HG02642 (cell line): Measurements from ENCODE around the gene KPNA5.
"Not testable (repeated sequence)": the region's sequence is repeated elsewhere in the genome, so short reads cannot be mapped to it uniquely, and the experiment has no call there.

ENCODE experiments used
- ATAC-seq: cut with Tn5 transposase; IDR thresholded peaks from one replicate; pipeline ENCODE4 v1.9.1; 2021; ENCODE audit warnings: mild to moderate bottlenecking; ENCODE audit not compliant: unreplicated experiment, poor library complexity

KPNA5 gene

DNA sequence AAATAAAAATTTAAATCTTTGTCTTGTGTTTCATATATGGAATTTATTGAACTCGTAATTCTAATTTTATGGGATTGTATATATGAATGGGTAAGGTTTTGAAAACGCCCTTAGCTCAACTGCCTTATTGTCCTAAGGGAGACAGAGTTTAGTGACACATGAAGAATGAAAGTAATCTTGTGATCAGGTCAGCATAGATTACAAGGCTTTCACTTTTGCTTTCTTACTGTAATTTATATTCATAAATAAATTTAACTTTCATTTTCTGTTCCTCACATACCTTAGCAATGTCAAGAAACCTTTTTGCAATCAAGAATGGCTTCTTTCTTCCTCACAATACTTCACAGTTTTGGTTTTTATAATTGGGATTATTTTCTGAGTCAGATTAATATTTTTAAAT, 14.4 kb downstream of the KPNA5 start:
- ATAC-seq: peak; percentile 75

DNA sequence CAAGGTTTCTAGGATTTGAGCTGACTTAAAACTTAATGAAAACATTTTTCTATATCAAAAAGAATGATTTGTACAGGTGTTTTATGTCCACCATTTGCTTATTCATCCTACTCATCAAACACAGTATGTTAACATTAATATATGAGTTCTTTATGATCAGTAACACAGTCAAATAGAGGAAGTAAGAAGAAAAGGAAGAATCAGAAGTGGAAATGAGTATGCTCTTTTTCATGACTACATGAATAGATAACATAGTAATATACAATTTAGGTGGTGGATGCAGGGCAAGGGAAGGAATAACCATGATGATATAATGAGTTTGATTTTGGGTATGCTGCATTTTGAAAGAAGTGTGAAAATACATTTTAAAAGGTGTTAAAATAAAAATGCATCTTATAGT, 16.5 kb downstream of the KPNA5 start:
- peak; percentile 70 for ATAC-seq

DNA sequence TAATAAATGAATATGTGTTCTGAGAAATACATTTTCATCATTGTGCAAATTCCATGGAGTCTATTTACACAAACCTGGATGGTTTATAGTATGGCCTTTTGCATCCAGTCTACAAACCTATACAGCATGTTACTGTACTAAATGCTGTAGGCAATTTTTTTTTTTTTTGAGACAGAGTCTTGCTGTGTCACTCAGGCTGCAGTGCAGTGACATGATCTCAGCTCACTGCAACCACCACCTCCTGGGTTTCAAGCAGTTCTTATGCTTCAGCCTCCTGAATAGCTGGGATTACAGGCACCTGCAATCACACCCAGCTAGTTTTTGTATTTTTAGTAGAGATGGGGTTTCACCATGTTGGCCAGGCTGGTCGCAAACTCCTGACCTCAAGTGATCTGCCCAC, 22.9 kb downstream of the KPNA5 start:
- ATAC-seq: not testable (repeated sequence)

DNA sequence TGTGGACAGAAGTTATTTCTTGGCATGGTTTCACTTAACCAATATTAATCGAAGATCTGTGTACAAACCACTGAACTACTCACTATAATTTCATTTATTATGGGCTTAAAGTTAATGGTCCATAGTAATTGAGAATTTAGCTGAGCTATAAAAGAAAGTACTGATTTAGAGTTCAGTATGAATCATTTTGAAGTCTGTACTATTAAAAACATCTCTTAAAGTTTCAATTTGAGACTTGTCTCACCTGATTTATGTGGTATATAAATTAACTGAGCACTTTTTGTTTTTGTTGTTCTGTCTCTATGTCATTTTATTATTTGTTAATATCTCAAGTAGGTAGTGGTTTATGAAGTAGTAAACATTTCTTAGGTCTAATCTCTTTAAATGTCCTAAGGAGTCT, 24.9 kb downstream of the KPNA5 start:
- no peak for ATAC-seq

DNA sequence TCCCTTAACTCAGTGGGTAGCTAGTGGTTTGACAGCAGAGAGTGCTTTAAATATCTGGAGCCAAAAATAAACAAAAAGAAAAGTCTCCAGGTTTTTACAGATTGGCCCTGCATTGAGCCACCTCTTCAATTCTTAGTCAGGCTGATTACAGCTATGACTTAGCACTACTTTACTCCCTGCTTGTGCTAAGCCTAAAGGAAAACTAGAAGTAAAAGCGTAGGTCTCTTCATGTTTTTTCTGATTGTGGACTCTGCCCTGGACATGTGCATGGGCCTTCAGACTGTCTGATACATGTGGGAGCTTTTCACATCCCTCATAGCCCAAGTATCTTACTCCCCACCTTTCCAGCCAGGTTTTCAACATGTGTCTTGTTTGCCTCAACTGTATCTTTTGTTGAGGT, 33.3 kb downstream of the KPNA5 start:
- no peak for ATAC-seq

DNA sequence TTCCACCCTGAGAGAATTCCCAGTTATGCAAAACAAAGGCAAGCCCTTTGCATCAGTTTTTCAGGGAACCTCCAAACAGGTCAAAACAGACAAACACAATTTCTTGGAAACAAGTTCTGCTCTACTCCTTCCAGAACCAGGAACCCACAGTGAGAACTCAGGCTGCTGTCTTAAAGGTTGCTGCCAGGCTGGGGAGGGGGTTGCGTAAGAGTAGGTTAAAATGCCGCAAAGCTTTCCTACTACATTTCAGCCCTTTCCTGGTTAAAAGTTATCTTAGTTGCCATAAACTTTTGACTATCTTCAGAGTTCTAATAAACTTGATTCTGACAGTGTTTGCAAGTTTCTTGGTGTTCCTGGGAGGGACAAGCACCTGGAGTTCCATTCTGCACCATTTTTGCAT, 33.8 kb downstream of the KPNA5 start:
- no peak for ATAC-seq

DNA sequence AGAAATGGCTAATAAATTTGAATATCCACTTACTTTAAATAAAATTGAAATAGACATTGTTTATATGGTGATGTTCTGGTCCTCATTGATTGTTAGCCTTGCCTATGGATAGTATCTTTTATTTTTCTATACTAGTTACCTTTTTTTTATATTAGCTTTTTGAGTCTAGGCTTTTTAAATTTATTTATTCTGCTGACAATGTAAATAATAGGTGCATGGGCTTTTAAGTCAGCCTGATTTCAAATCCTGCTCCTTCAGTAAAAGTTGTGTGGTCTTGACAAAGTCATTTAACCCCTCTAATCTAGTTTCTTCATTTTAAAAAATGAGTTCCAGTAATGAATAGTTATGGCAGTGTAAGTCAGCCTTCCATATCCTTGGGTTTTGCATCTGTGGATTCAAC, 45.9 kb downstream of the KPNA5 start:
- ATAC-seq: no peak

DNA sequence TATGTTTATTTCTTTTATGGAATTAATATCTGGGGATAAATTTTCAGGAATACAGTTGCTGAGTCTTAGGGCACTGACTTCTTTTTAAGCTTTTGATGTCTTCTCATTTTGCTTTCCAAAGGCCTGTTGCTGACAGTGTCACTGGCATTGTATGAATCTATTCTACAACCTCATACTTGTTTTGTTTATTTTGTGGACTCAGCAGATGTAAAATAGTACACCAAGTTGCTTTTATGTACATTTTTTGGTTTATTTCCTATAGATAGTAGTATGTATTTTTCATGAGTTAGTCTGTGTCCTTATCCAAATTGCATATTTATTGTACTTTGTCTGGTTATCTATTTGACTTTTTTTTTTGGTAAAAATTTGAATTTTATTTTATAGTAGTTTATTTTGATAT, 49.5 kb downstream of the KPNA5 start:
- ATAC-seq: no peak

DNA sequence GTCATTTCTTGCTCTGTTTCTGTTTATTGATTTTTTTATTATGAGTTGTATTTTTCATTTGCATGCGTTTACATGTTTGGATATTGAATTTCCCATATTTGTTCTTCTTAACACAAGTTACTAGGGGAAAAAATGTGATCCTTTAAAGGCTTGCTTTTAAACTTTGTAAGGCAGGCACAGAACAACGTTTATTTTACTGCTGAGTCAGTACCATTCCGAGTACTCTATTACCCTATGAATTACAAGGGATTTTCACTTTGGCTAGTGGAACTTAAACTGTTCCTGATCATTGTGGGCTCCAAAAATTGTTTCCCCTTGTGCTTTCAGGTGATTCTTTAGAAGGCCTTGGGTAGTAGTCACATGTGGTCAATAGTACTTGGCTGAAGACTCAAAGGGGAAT, 56.0 kb downstream of the KPNA5 start:
- no peak for ATAC-seq

DNA sequence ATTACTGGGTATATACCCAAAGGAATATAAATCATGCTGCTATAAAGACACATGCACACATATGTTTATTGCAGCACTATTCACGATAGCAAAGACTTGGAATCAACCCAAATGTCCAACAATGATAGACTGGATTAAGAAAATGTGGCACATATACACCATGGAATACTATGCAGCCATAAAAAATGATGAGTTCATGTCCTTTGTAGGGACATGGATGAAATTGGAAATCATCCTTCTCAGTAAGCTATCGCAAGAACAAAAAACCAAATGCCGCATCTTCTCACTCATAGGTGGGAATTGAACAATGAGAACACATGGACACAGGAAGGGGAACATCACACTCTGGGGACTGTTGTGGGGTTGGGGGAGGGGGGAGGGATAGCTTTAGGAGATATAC, 59.5 kb downstream of the KPNA5 start:
- ATAC-seq: not testable (repeated sequence)

DNA sequence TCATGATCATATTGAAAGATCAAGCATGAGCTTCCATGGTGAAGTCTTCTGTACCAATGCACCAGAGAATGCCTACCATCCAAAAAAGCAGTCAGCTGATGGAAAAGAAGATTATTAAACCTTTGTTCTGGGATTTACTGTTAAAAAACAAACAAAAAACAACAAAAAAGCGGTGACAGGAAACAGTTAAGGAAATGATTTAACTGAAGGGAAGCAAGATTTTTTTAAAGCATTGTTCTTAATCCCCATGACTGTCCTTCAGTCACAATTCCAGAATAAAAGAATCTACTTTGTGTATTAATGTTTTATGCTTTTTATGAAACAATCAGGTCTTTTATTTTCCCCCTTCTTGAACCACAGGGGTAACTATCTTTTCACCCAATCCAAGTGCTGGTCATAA, 60.6 kb downstream of the KPNA5 start:
- no peak for ATAC-seq

DNA sequence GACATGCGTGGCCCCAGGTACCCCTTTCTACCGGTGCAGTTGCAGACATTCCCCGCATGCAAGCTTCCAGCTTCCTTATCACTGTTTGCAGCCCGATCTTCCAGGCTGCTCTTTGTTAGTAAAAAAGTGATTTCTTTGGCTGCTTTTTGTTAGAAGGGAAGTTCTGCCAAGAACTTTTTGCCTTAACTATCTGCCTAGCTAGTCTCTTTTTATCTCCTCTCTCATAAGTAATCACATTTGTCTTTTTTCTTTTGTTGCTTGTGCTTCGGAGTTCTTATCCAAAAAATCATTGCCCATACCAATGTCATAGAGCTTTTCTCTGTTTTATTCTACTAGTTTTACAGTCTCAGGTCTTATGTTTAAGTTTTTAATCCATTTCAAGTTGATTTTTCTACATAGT, 64.2 kb downstream of the KPNA5 start:
- ATAC-seq: no peak

DNA sequence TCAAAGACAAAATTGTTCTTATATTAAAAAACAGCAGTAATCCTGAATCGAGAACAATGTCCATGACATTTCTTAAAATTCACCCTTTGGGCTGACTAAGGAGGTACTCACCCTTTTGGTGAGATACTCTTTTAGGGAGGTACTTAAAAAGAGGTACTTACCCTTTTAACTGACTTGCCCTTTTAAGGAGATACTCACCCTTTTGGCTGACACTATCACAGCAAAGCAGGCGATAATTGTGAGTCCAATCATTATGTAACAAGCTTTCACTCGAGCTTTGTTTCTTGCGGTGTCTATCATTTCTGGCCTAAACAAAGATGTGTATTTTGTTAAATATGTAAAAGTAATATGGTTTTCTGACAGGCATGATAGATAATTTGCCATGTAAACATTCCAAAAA, 80.8 kb downstream of the KPNA5 start:
- no peak for ATAC-seq

DNA sequence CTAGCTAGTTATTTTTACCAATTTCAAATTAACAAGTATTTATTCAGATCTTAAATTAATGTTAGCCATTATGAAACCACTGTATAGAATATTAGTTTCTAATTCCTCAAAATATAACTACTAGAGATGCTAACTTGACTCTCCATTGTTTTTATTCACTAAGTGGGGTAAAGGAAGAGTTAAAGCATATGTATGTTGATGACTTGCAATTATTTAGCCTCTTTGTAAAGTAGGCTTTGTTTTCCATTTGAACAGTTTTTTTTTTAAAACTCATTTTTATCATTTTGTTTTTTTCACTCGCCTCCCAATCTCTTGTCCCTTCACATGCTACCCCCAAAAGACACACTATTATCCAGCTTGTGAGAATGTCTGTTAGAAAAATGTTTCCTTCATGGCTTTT, 81.2 kb downstream of the KPNA5 start:
- ATAC-seq: no peak

DNA sequence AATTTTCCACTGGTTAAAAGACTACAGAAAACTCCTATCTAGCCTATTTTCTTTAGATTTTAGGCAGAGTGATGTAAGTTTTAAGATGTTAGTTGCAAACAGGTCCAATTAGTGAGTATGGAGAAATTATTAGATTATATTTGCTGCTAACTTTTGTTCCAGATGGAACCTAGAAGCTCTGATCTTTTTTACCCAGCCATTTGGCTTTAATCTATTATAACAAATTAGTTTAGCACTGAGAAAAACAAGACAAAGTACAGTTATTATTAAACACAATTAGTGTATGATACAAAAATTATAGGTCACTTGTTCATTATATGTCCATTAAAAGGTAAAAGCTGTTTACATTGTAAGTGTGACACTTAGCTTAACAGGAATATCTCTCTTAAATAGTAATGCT, 82.0 kb downstream of the KPNA5 start:
- ATAC-seq: no peak

DNA sequence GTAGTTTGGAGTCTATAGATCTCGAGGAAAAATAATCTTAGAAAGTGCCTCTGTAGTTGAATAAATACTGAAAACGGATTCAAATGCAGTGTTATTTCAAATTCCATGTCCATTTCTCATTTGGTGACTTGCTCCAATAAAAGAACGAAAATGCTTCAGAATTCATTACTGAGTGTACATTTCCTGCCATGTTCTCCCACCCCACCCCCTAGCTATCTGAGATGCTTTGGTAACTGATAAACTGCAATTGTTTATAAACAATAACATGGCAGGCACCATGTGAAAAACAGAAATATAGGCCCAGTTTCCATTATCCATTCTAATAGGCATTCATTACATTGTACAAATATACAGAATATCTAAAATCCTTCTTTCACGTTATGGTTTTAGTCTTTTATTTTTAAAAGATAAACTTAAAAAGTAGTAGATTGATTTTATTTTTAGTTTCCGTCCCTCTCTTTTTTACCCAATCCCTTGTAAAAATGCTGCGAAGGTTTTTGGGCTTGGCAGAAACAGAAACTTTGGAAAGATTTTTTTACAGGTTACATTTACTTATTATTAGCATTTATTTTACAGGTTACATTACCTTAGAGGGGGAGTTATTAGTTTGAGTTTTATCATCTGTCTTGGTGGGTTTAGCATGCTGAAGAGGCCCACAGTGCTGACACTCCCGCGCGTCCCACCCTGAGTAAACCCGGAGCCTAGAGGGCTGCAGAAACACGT, 83.1 kb downstream of the KPNA5 start:
- no peak for ATAC-seq

DNA sequence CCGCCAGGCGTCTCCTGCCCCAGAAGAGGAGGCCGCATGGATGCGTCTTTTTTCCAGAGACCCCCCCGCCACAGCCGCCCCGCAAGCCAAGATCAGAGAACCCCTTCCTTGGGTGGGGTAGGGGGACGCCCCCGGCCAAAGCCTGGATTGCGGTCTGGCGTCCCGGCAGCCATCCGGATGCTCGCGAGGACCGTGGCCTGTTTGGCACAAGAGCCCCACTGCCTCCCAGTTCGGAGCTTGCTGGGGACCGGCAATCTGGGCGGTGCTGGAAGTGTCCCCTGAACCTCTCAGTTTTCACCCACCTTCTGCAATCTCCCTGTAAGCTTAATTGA, 83.6 kb downstream of the KPNA5 start:
- ATAC-seq: no peak

DNA sequence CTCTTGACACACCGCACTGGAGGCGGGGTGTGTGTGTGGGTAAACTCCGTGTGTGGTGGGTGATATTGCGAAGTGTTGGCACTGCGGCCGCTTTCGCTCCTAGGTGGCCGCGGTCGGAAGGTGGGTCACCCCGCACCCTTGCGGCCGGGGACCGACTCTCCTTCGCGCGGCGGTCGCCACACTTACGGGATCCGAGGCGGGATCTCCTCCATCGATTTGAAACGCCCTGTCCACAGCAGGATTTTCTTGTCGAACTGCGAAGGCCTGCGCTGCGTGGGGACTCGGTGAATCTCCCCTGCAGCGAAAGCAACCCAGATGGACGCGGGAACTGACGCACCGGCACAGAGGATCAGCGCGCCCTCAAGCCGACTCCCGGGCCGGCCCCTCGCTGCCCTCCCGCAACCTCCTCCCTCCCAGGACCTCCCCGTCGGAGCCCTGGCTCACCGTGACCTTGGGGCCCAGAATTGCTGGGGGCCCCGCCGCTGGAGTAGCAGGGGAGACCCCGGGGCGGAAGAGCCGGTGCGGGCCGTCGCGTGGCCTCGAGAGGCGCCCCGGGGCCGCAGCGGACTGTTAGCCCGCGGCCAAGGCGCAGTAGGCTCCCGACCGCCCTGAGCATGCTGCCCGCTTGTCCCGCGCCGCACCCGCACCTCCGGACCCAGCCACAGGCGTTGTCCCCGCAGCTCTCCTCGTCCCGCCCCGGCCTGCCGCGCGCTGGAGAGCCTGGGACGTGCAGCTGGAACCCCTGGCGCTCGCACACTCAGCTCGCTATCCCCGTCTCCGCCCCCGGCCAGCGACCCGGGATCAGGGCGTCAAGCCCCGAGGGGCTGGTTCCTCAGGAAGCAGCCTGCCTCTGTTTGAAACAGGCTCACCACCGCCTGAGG, 84.2 kb downstream of the KPNA5 start, which contains the start of gene FAM162B:
FAM162B (minus strand) TSS at position 759 of the 881 bp plus-strand sequence; CDS start at position 616, 143 bp downstream.
- no peak for ATAC-seq

DNA sequence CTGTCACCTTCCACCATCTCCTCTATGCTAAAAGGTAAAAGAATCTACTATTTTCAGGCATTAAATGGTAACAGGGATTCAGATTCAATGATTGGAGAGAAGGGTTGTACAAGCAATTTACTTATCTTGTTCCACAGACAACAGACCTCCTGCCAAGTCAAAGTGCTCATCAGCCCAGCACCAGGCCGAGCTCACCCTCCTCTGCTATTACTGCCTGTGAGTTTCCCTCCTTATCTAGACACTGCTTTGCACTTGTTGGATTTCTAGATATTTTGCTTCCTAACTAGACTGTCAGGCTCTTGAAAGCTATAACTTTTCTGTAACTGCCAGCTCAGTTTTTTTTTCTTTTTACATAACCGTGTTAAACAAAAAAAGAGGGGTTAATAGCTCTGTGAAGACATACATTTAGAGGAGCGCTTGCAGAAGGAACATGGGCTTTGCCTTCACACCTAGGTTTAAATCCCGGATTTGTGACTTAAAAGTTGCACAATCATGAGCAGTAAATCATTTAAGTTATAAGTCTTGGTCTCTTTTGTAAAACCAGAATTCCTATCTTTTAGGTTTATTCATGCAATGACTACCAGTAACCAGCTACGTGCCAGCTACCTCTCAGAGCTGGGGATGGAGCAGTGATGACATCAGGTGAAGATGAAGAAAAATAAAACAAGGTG, 85.6 kb downstream of the KPNA5 start:
- ATAC-seq: no peak

DNA sequence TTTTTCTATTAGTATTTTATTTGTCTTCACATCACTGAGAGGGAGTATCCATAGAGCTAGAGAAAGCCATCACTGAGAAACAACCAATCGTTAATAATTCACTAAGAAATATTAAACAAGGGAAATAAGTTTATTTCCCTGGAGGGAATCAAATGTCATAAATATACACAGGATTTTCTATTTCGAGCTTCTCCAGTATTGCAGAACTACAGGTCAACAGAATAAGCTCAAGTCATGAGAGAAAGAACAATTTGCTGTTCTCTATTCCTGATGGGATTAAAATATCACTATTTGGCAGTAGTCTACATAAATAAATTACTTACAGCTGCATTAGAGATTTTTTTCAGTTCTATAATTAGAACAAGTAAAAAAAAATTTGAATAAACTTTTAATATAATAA, 86.7 kb downstream of the KPNA5 start:
- ATAC-seq: no peak

DNA sequence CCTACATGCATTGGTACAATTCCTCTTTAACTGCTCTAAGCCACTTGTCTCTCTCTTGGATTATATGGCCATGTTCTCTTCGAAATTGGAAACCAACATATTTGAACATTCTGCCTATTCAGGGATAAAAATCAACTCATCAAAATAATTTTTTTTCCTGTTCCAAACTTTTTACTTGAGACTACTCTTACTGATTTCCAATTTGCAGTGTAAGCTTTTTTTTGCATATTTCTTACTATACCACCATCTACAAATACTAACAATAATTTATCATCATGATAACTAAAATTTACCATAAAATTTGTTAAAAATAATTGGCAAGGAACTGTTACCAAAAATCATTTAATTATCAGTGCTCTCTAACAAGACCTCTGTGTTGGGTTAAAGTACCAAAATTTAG, 91.4 kb downstream of the KPNA5 start:
- no peak for ATAC-seq
